Putamen (tissue), 1 donor: ENCODE results near the gene ARHGAP22.

ENCODE experiments used
- DNase-seq: peaks from one replicate; pipeline ENCODE4 v3.0.0-alpha.2; 2016; ENCODE audit warnings: low spot score

ARHGAP22 gene

GRCh38 chr10:48552946-48553564 is 51.8 kb downstream of the ARHGAP22 start:
- DNase-seq, result no peak

GRCh38 chr10:48551861-48552591 is 52.8 kb downstream of the ARHGAP22 start:
- DNase-seq, result peak; percentile 25

GRCh38 chr10:48550977-48551376 is 53.9 kb downstream of the ARHGAP22 start:
- no peak for DNase-seq

- no peak for DNase-seq
Measured at GRCh38 chr10:48550071-48550691, 54.7 kb downstream of the ARHGAP22 start.

- DNase-seq, result no peak
Measured at GRCh38 chr10:48549236-48549635, 55.6 kb downstream of the ARHGAP22 start.

GRCh38 chr10:48548531-48549135 is 56.2 kb downstream of the ARHGAP22 start:
- no peak for DNase-seq

- no peak for DNase-seq
Measured at GRCh38 chr10:48547981-48548380, 56.9 kb downstream of the ARHGAP22 start.

GRCh38 chr10:48547061-48547895 is 57.6 kb downstream of the ARHGAP22 start:
- DNase-seq, result no peak

GRCh38 chr10:48545462-48546145 is 59.3 kb downstream of the ARHGAP22 start:
- no peak for DNase-seq

- no peak for DNase-seq
Measured at GRCh38 chr10:48543182-48543844, 61.6 kb downstream of the ARHGAP22 start.

GRCh38 chr10:48542471-48543181 is 62.2 kb downstream of the ARHGAP22 start:
- no peak for DNase-seq

GRCh38 chr10:48541144-48541795 is 63.6 kb downstream of the ARHGAP22 start:
- DNase-seq, result no peak

- DNase-seq, result no peak
Measured at GRCh38 chr10:48538611-48539010, 66.3 kb downstream of the ARHGAP22 start.

- DNase-seq, result no peak
Measured at GRCh38 chr10:48536916-48537890, 67.7 kb downstream of the ARHGAP22 start.

GRCh38 chr10:48536156-48536500 is 68.7 kb downstream of the ARHGAP22 start:
- no peak for DNase-seq

GRCh38 chr10:48535416-48536155 is 69.3 kb downstream of the ARHGAP22 start:
- no peak for DNase-seq

- no peak for DNase-seq
Measured at GRCh38 chr10:48533951-48534720, 70.7 kb downstream of the ARHGAP22 start.
